ENCODE data around the gene HLCS. TPM values are rescaled to one million over a fixed set of nuclear protein-coding genes. Genes with fewer than 3 reads are reported as not detected.

HLCS gene
- total RNA-seq, 1 donor from 2014 or later, result 25.0 TPM

GRCh38 chr21:36705679-36706481 lies 260.6 kb downstream of the HLCS start:
- Histone ChIP-seq H3K27ac (no peak overlapping the region), H4K20me1 (ENCODE audit: low read depth) (peaks cover 95% of the 10 kb centered on the region), H3K4me1 (peaks cover 46% of the 10 kb centered on the region), H3K79me2 (ENCODE audit: low read depth) (no peaks in the 10 kb centered on the region), H3K9ac (no peak overlapping the region), H2AFZ (replicated peaks) (no peak overlapping the region), H3K27me3 (peaks cover 100% of the 10 kb centered on the region), H3K4me2 (peak overlapping the region; percentile 54), H3K4me3 (no peak overlapping the region), H3K36me3 (no peaks in the 10 kb centered on the region), H3F3A (ENCODE audit: low read depth) (peaks cover 34% of the 10 kb centered on the region), H3K9me3 (ENCODE audit: low read depth) (no peaks in the 10 kb centered on the region)
- TF ChIP-seq CTCF (IDR thresholded peaks at IDR 0.05), result peak; percentile 57
- no peak for TF ChIP-seq EZH2 (IDR thresholded peaks at IDR 0.05)
- no peaks in the 10 kb centered on the region for H3K36me3 Mint-ChIP-seq
- peak overlapping the region; percentile 35 for H3K4me3 Mint-ChIP-seq
- H3K9me3 Mint-ChIP-seq, result peaks cover 2% of the 10 kb centered on the region
- peaks cover 88% of the 10 kb centered on the region for H3K27me3 Mint-ChIP-seq (ENCODE audit: insufficient read depth, low read depth)
- no peak overlapping the region for H3K27ac Mint-ChIP-seq
- DNase-seq (ENCODE audit: low spot score), result peak; percentile 72
- peaks cover 31% of the 10 kb centered on the region for H3K4me1 Mint-ChIP-seq

DNA sequence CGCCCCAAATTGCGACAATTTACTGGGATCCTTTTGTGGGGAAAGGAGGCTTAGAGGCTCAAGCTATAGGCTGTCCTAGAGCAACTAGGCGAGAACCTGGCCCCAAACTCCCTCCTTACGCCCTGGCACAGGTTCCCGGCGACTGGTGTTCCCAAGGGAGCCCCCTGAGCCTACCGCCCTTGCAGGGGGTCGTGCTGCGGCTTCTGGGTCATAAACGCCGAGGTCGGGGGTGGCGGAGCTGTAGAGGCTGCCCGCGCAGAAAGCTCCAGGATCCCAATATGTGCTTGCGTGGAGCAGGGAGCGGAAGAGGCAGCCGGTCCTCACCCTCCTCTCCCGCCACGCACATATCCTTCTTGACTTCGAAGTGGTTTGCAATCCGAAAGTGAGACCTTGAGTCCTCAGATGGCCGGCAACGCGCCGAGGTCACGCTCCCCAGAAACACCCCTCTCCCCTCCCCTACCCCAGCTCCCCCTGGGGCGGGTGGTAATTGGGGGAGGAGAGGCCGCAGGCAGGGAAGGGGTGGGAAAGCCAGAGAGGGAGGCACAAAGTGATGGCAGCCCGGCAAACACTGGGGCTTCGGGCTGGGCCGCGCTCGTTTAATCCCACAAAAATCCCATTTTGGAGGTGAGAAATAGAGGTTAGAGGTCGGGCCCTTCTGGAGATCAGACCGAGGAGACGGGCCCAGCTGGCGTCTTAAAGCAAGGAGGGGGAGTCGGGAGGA lies 261.4 kb downstream of the HLCS start:
- Histone ChIP-seq H3K4me1 (peaks cover 49% of the 10 kb centered on the region), H3K9ac (no peak overlapping the region), H2AFZ (replicated peaks) (no peak overlapping the region), H3K4me2 (peak overlapping the region; percentile 54), H4K20me1 (ENCODE audit: low read depth) (peaks cover 98% of the 10 kb centered on the region), H3K36me3 (no peaks in the 10 kb centered on the region), H3K27ac (no peak overlapping the region), H3K79me2 (ENCODE audit: low read depth) (no peaks in the 10 kb centered on the region), H3K4me3 (peak overlapping the region; percentile 9), H3F3A (ENCODE audit: low read depth) (peaks cover 33% of the 10 kb centered on the region), H3K27me3 (peaks cover 100% of the 10 kb centered on the region), H3K9me3 (ENCODE audit: low read depth) (no peaks in the 10 kb centered on the region)
- Mint-ChIP-seq H3K4me1 (peaks cover 37% of the 10 kb centered on the region), H3K27me3 (ENCODE audit: insufficient read depth, low read depth) (peaks cover 89% of the 10 kb centered on the region), H3K4me3 (peak overlapping the region; percentile 48), H3K9me3 (peaks cover 2% of the 10 kb centered on the region), H3K27ac (no peak overlapping the region), H3K36me3 (no peaks in the 10 kb centered on the region)
- TF ChIP-seq CTCF (IDR thresholded peaks at IDR 0.05) (no peak), EZH2 (IDR thresholded peaks at IDR 0.05) (peak; percentile 92), EZH2phosphoT487 (IDR thresholded peaks at IDR 0.05) (peak; percentile 89)
- DNase-seq (ENCODE audit: low spot score), result peak; percentile 47

DNA sequence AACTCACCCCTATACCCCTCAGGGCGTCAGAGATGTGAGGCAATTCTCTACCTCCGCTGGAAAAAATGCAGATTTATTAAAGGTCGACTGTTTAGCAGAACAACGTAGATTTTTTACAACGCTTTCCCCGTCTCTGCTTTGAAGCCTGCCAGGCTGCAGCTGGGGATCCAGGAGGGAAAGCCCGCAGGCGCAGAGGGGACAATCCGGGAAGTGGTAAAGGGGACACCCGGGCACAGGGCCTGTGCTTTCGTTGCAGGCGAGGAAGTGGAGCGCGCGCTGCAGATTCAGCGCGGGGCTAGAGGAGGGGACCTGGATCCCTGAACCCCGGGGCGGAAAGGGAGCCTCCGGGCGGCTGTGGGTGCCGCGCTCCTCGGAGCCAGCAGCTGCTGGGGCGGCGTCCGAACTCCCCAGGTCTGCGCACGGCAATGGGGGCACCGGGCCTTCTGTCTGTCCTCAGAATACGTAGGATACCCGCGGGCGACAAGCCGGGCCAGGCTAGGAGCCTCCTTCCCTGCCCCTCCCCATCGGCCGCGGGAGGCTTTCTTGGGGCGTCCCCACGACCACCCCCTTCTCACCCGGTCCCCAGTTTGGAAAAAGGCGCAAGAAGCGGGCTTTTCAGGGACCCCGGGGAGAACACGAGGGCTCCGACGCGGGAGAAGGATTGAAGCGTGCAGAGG lies 262.1 kb downstream of the HLCS start:
- Histone ChIP-seq H3K4me1 (peaks cover 56% of the 10 kb centered on the region), H2AFZ (replicated peaks) (no peak overlapping the region), H3K27ac (no peak overlapping the region), H3K36me3 (no peaks in the 10 kb centered on the region), H4K20me1 (ENCODE audit: low read depth) (peaks cover 98% of the 10 kb centered on the region), H3K9ac (no peak overlapping the region), H3K4me3 (peak overlapping the region; percentile 9), H3K9me3 (ENCODE audit: low read depth) (no peaks in the 10 kb centered on the region), H3K4me2 (peak overlapping the region; percentile 54), H3K27me3 (peaks cover 100% of the 10 kb centered on the region), H3K79me2 (ENCODE audit: low read depth) (no peaks in the 10 kb centered on the region), H3F3A (ENCODE audit: low read depth) (peaks cover 29% of the 10 kb centered on the region)
- H3K27ac Mint-ChIP-seq, result no peak overlapping the region
- DNase-seq (ENCODE audit: low spot score), result peak; percentile 57
- H3K27me3 Mint-ChIP-seq (ENCODE audit: insufficient read depth, low read depth), result peaks cover 85% of the 10 kb centered on the region
- no peaks in the 10 kb centered on the region for H3K36me3 Mint-ChIP-seq
- peaks cover 37% of the 10 kb centered on the region for H3K4me1 Mint-ChIP-seq
- TF ChIP-seq EZH2phosphoT487 (IDR thresholded peaks at IDR 0.05) (peak; percentile 96), CTCF (IDR thresholded peaks at IDR 0.05) (no peak), EZH2 (IDR thresholded peaks at IDR 0.05) (peak; percentile 96)
- no peak overlapping the region for H3K4me3 Mint-ChIP-seq
- H3K9me3 Mint-ChIP-seq, result peaks cover 2% of the 10 kb centered on the region
